SKM-1 treated with dmso at 0.1 percent for 144 hours (cell line): ENCODE data around the gene FGGY.
"Not testable (repeated sequence)": the region's sequence is repeated elsewhere in the genome, so short reads cannot be mapped to it uniquely, and the experiment has no call there.

ENCODE experiments used
- DNase-seq: peaks from one replicate; lab custom pipeline; 2025; ENCODE audit not compliant: unreplicated experiment; lab: John Stamatoyannopoulos, UW

The FGGY gene

DNA sequence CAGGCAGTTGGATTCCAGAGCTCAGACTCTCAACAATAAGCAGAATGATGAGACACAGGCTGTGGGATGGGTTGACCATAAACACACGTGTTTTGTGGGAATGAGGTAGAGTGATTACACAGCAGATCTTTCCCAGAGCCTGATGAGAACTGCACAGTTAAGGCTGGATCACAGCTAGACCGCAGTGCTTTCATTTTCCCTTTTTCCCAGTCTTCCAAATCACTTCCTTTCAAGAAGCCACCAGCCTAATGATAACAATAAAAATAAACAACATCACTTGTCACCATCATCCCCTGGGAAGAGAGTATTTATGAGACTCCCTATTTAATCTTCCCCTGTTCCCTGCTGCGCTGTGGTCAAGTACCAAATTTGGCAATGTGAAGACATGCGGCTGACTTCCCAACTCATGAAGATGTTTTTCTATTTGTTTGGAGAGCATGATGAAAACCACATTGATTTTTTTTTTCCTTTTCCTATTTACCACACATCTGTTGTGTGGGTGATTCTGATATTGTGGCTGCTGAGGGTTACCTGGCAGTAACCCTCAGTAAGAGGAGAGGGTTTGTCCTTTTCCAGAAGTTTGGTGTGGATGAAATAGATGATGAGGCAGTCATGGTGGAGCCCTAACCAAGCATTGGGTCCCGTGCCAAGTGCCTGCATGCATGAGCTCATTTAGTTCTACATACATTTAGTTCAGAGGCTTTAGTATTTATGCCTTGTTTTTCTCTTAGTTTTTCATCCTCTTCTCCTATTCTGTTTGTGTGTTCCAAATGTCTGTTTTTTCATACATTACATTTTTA, 268.9 kb downstream of the FGGY start:
- DNase-seq = no peak

DNA sequence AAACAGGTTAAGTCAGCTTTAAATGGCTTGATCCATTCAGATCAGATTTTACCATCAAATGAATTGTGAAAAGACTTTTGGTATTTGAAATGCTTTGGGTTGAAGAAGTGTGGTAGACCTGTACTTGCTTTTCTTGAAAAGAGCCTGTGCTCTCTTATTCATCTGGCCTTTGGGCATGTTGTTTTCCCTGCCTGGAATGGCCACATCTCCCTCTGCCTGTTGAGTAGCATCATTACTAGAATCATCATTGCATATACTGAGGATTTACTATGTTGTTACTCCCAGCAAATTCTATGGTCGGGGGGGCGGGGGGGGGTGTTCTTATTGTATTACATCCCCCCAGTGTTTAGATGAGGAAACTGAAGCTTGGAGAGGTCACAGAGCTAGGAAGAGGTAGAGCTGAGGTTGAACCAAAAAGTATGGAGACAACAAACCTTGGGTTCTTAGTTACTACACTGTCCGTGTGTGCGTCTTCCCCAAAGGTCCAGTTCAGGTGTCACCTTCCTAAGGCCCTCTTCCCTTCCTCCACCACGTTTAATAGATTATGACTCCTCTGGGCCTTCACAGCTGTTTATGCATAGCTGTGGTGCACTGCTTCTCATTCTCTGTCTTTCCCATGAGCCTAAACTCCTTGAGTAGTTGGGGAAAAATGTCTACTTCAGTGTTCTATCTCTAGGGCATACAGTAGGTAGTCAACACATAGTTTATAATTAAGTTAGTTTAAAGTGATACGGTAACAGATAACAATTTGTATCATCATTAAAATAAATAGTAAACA, 271.5 kb downstream of the FGGY start:
- DNase-seq = no peak

GRCh38 chr1:59569198-59569597, 272.3 kb downstream of the FGGY start:
- DNase-seq = no peak

DNA sequence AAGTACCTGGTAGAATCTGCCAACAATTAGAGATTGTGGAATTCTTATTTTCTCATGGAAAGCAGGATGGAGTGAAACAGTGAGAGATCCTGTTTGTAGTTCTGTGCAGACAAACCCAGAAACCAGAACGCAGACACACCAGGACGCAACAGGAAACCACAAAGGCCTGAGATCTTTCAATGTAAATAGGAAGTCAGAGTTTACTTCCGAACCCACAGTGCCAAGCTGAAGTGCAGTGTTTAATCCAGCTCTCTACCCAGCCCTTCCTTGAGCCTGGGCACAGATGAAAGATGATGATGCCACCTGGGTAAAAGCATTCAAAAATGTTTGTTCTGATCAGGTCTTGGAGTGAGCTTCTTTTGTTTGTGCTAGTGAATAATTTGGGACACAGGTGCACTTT, 273.6 kb downstream of the FGGY start:
- DNase-seq = peak; percentile 76

- no peak for DNase-seq
Observed at GRCh38 chr1:59574085-59574484, 277.2 kb downstream of the FGGY start.

DNA sequence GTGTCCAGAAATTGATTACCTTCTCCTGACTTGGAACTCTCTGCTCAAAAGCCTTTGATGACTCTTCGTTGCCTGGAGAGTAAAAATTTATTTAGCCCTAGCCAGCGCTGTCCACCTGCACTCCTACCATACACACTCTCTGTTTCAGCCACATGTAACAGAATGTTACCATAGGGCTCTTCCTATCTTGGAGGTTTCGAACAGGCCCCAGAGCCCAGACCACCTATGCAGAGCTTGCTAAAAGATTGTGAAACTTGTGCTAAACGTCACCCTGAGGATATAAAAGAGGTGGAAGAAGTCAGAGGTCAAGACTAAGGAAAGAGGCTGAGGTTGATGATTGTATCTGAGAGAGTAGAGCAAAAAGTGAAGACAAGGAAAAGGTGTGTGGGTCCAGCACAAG, 280.9 kb downstream of the FGGY start:
- no peak for DNase-seq

DNA sequence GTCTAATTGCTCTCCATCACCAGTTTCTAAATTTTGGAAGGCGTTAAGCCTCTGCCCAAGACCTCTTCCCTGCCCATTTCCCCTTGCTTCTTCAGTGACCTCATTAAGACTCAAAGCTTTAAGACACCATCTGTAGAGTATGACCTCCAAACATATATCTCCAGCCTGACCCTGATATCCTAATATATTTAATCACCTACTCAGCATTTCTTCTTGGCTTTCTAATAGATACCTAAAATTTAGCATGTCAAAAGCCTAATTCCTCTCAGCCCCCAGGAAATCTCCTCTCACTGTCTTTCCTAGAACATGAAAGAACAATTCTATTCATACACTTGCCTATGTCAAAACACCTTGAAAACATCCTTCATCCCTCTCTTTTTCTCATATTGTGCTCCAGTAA, 282.3 kb downstream of the FGGY start:
- no peak for DNase-seq

DNA sequence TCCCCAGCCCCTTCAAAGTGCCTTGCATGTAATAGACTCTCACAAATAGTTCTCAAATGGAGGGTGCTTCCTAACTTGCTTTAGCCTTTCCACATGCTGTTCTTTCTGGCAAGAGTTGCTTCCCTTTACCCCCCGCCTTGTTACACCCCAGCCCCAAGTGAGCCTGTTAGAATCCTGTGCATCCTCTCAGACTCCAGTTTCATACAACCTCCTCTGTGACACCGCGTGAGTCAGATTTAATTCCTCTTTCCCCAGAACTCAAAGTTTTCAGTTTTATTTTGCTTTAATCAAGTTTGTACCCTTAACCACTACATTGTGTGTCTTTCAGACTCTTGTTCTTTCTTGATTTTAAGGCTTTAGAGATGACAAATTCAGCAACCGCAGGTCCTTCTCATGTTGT, 283.4 kb downstream of the FGGY start:
- DNase-seq = no peak

GRCh38 chr1:59592410-59592809, 295.5 kb downstream of the FGGY start:
- not testable (repeated sequence) for DNase-seq

GRCh38 chr1:59592924-59593323, 296.0 kb downstream of the FGGY start:
- no peak for DNase-seq

- DNase-seq = no peak
Observed at GRCh38 chr1:59593798-59594790, 297.2 kb downstream of the FGGY start.

- no peak for DNase-seq
Observed at GRCh38 chr1:59595774-59596173, 298.9 kb downstream of the FGGY start.

DNA sequence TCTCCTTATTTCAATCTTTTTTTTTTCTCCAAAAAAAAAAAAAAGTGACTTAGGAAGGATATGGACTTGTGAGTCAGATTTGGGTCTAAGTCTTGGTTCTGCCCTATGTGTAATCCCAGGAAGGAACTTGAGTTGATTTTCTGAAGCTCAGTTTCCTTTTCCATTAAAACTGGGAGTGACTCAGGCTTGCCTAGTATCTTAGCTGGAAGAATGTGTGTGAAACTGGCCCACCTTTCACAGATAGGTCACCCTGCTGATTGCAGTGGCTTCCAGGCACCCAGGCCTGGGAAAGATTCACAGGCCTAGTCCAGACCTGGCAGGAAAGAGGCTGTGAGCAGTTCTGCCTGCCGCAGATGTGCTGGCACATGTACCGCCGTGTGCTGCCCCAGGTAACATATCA, 299.5 kb downstream of the FGGY start:
- DNase-seq = no peak

- no peak for DNase-seq
Observed at GRCh38 chr1:59596956-59597355, 300.1 kb downstream of the FGGY start.

DNA sequence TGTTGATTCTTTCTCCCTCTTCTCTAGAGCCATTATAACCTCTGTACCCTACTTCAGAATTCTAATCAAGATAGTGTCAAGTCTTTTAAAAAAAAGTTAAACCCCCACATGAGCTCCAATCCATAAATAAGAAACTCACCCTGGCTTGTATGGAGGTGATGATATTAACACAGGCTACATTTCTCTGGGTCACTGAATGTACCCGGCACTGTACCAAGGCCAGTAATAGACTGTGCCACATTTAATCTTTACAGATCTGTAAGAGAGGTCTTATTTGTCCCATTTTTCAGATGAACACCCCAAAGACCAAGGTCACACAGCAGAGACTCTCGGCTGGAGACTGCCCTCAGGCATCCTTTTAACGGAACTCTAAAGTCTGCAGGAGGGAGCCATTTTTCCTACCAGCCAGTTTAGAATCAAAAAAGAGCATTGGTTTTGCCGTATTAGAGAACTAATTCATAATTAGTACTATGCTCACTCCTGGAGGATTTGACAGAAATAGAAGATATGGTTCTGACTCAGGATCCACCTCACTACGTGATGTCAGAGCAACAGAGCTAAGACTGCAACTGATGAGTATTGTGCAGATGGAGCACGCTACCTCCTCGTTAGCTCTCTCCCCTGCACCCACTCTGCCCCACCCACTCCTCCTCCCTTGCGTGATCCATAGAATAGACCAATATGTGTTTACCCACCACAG, 300.7 kb downstream of the FGGY start:
- DNase-seq = no peak

DNA sequence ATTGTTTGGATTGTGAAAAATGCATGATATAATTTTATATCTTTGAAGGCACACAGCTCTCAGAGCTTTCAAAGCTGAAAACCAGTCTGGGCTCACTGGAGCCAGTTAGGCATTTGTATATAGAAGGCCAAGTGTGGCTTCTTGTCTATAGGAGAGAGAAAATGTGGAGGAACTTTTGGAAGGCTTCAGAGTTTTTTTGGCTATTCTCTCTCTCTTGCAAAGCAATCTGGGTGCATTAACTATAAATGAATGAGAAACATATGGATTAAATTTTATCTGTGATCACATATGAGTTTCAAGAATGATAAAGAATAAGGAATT, 301.2 kb downstream of the FGGY start:
- DNase-seq = no peak

GRCh38 chr1:59601041-59601441, 304.1 kb downstream of the FGGY start:
- no peak for DNase-seq

- DNase-seq = no peak
Observed at GRCh38 chr1:59601811-59602210, 304.9 kb downstream of the FGGY start.

GRCh38 chr1:59604191-59604590, 307.3 kb downstream of the FGGY start:
- DNase-seq = no peak

DNA sequence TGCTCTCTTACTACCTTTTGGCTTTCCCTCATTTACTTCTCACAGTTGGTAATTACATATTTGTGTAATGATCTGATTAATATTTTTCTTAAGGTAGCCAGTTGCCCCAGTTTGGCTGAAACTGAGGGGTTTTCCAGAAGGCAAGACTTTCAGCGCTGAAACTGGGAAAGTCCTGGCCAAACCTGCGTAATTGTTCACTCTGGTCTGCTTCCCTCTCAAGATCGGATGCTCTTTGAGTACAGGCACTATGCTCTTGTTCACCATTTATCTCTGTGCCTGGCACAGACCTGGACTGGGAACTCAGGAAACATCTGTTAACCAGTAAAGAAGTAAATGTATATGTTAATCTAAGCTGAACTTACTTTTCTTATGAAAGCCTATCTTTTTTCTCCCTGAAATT, 308.3 kb downstream of the FGGY start:
- DNase-seq = no peak

- no peak for DNase-seq
Observed at GRCh38 chr1:59605761-59606160, 308.9 kb downstream of the FGGY start.
